CD8-positive, alpha-beta memory T cell (primary cell): ENCODE measurements around the gene MICU1. TPM values are rescaled to one million over a fixed set of nuclear protein-coding genes. Genes with fewer than 3 reads are reported as not detected.
A peak's percentile ranks its signal among the peaks of the same experiment; 100 is the strongest.

Source experiments
- CTCF ChIA-PET: fragments of 350-600 bp; sonication (Branson Sonifier 250); formaldehyde crosslinking; loops from one replicate; lab custom pipeline; 2021; ENCODE audit warnings: antibody characterized with exemption; lab: Charles Lee
- POLR2A ChIA-PET: fragments of 350-600 bp; sonication (Branson Sonifier 250); formaldehyde crosslinking; loops from one replicate; lab custom pipeline; 2021; ENCODE audit warnings: antibody characterized with exemption; lab: Charles Lee
- DNase-seq, 5 donors: peaks; one replicate each; pipeline versions ENCODE4 v3.0.0 to v3.0.0-alpha.2; 2020 to 2022; ENCODE audit warnings: mixed read lengths in 1 of 5
- H3K27ac ChIP-seq: one replicate; pipeline ENCODE4 v1.7.0; 2013; ENCODE audit warnings: low read depth, mild to moderate bottlenecking, low read length, moderate library complexity
- H3K27me3 ChIP-seq: 2 replicates; pipeline ENCODE4 v1.7.0; 2013; ENCODE audit warnings: low read length, mild to moderate bottlenecking; ENCODE audit not compliant: insufficient read depth, poor library complexity, severe bottlenecking
- H3K36me3 ChIP-seq: 2 replicates; pipeline ENCODE4 v1.7.0; 2013; ENCODE audit warnings: mild to moderate bottlenecking, low read length, moderate library complexity; ENCODE audit not compliant: insufficient read depth
- H3K4me1 ChIP-seq: 2 replicates; pipeline ENCODE4 v1.7.0; 2013; ENCODE audit warnings: mild to moderate bottlenecking, low read length, moderate library complexity; ENCODE audit not compliant: insufficient read depth
- H3K4me3 ChIP-seq: 2 replicates; pipeline ENCODE4 v1.7.0; 2013; ENCODE audit warnings: mild to moderate bottlenecking, low read length
- H3K9me3 ChIP-seq: 2 replicates; pipeline ENCODE4 v1.7.0; 2013; ENCODE audit warnings: mild to moderate bottlenecking, low read length
- H3K27ac Mint-ChIP-seq, 8 donors: one replicate each; pipeline ENCODE4 v1.8.0; 2020 to 2021; ENCODE audit warnings: mixed read lengths in 8 of 8, mild to moderate bottlenecking in 6 of 8, inconsistent platforms in 3 of 8, moderate library complexity in 3 of 8
- H3K27me3 Mint-ChIP-seq, 2 donors: one replicate each; pipeline ENCODE4 v1.8.0; 2020 to 2021; ENCODE audit warnings: mixed read lengths in 2 of 2, mild to moderate bottlenecking in 1 of 2, moderate library complexity in 1 of 2
- H3K36me3 Mint-ChIP-seq, 3 donors: one replicate each; pipeline ENCODE4 v1.8.0; 2020 to 2021; ENCODE audit warnings: mixed read lengths in 3 of 3, inconsistent platforms in 1 of 3, mild to moderate bottlenecking in 1 of 3
- H3K4me1 Mint-ChIP-seq, 3 donors: one replicate each; pipeline ENCODE4 v1.8.0; 2020 to 2021; ENCODE audit warnings: mixed read lengths in 3 of 3, inconsistent platforms in 1 of 3, mild to moderate bottlenecking in 1 of 3
- H3K4me3 Mint-ChIP-seq, 7 donors: one replicate each; pipeline ENCODE4 v1.8.0; 2020 to 2021; ENCODE audit warnings: mixed read lengths in 7 of 7, mild to moderate bottlenecking in 6 of 7, moderate library complexity in 4 of 7, inconsistent platforms in 2 of 7
- H3K9me3 Mint-ChIP-seq, 5 donors: one replicate each; pipeline ENCODE4 v1.8.0; 2020 to 2022; ENCODE audit warnings: mixed read lengths in 5 of 5, mild to moderate bottlenecking in 3 of 5, moderate library complexity in 2 of 5, inconsistent platforms in 1 of 5
- polyA plus RNA-seq: library from polyadenylated mRNA; unstranded; fragments of 300-500 nt; fragmentation: Illumina TruSeq; gene quantifications from one replicate; pipeline ENCODE4 v1.2.3, GENCODE V29; 2021
- total RNA-seq, 2 experiments: library from RNA; stranded (reverse); gene quantifications; one replicate each; pipeline ENCODE4 v1.2.3, GENCODE V29; 2021

MICU1 gene
- total and polyA plus RNA-seq, 3 experiments from 2014 or later, result 25.3 to 27.9 (median 26.9) TPM

GRCh38 chr10:72333112-72334015 lies 292.5 kb downstream of the MICU1 start:
- peak overlapping the region; percentile 15 to 78 (median 66) for H3K4me3 Mint-ChIP-seq
- Histone ChIP-seq H3K27me3 (no peaks in the 10 kb centered on the region), H3K27ac (no peak overlapping the region), H3K9me3 (no peaks in the 10 kb centered on the region), H3K36me3 (peaks cover 9% of the 10 kb centered on the region), H3K4me3 (no peak overlapping the region), H3K4me1 (peaks cover 87% of the 10 kb centered on the region)
- peak overlapping the region; percentile 71 to 98 (median 94) for H3K27ac Mint-ChIP-seq
- peaks cover 73 to 93% (median 84%) of the 10 kb centered on the region in 3 donors for H3K4me1 Mint-ChIP-seq
- peaks cover 0 to 1% of the 10 kb centered on the region in 2 donors for H3K27me3 Mint-ChIP-seq
- CTCF ChIA-PET, result interaction anchor here (0.6 to 8.3 kb wide), 11 partner anchors 8 to 285 kb away, joined by 3 to 88 read pairs (median 9); partner anchors contain the start of gene DDIT4
- H3K9me3 Mint-ChIP-seq, result no peaks in the 10 kb centered on the region
- no peak for DNase-seq
- peaks cover 0 to 16% (median 4%) of the 10 kb centered on the region in 3 donors for H3K36me3 Mint-ChIP-seq
- POLR2A ChIA-PET, result interaction anchor here (0.8 to 2.6 kb wide), 4 partner anchors 14 to 87 kb away, joined by 3 to 13 read pairs (median 6); no protein-coding TSS in a partner anchor

- Mint-ChIP-seq H3K4me1 (peaks cover 77 to 98% (median 92%) of the 10 kb centered on the region in 3 donors), H3K4me3 (peak overlapping the region; percentile 5 to 89 (median 68))
Observed at GRCh38 chr10:72332423-72333111, 293.3 kb downstream of the MICU1 start.

GRCh38 chr10:72331575-72332422 lies 294.1 kb downstream of the MICU1 start:
- CTCF ChIA-PET, result interaction anchor here (1.0 to 8.3 kb wide), 17 partner anchors 8 to 435 kb away, joined by 3 to 66 read pairs (median 5); partner anchors contain the start of gene DDIT4
- Histone ChIP-seq H3K27me3 (no peaks in the 10 kb centered on the region), H3K4me1 (peaks cover 97% of the 10 kb centered on the region), H3K27ac (peak overlapping the region; percentile 3), H3K4me3 (peak overlapping the region; percentile 39), H3K9me3 (no peaks in the 10 kb centered on the region), H3K36me3 (no peaks in the 10 kb centered on the region)
- peak; percentile 86 to 98 (median 95) for DNase-seq
- peaks cover 0 to 2% (median 0%) of the 10 kb centered on the region in 3 donors for H3K36me3 Mint-ChIP-seq
- H3K4me1 Mint-ChIP-seq, result peaks cover 74 to 94% (median 89%) of the 10 kb centered on the region in 3 donors
- POLR2A ChIA-PET, result interaction anchor here (0.6 to 2.1 kb wide), 15 partner anchors 8 to 256 kb away, joined by 3 to 10 read pairs (median 3); partner anchors contain the start of genes ANAPC16, ASCC1, DNAJB12 and SPOCK2
- H3K27ac Mint-ChIP-seq, result peak overlapping the region; percentile 87 to 98 (median 96)
- H3K4me3 Mint-ChIP-seq, result peak overlapping the region; percentile 55 to 89 (median 79)
- peaks cover 0 to 1% of the 10 kb centered on the region in 2 donors for H3K27me3 Mint-ChIP-seq
- H3K9me3 Mint-ChIP-seq, result no peaks in the 10 kb centered on the region

More at GRCh38 chr10:72332423-72333111, 293.3 kb downstream of the MICU1 start:
- Mint-ChIP-seq H3K36me3 (peaks cover 0 to 8% (median 0%) of the 10 kb centered on the region in 3 donors), H3K9me3 (no peaks in the 10 kb centered on the region), H3K27ac (peak overlapping the region; percentile 58 to 98 (median 94)), H3K27me3 (peaks cover 0 to 1% of the 10 kb centered on the region in 2 donors)
- H3K36me3 ChIP-seq, result peaks cover 2% of the 10 kb centered on the region
- DNase-seq, result no peak
- no peaks in the 10 kb centered on the region for H3K9me3 ChIP-seq
- no peaks in the 10 kb centered on the region for H3K27me3 ChIP-seq
- CTCF ChIA-PET, result interaction anchor here (1.0 to 8.3 kb wide), 14 partner anchors 7 to 436 kb away, joined by 3 to 66 read pairs (median 6); partner anchors contain the start of gene DDIT4
- no peak overlapping the region for H3K4me3 ChIP-seq
- peaks cover 95% of the 10 kb centered on the region for H3K4me1 ChIP-seq
- POLR2A ChIA-PET, result interaction anchor here (0.6 to 2.1 kb wide), 10 partner anchors 7 to 257 kb away, joined by 3 to 10 read pairs (median 4); partner anchors contain the start of genes ANAPC16, ASCC1, DNAJB12 and SPOCK2
- H3K27ac ChIP-seq, result no peak overlapping the region

- H3K36me3 ChIP-seq, result no peaks in the 10 kb centered on the region
- H3K9me3 ChIP-seq, result no peaks in the 10 kb centered on the region
- POLR2A ChIA-PET, result no interaction called here
- Mint-ChIP-seq H3K36me3 (no peaks in the 10 kb centered on the region), H3K4me1 (peaks cover 63 to 83% (median 77%) of the 10 kb centered on the region in 3 donors), H3K27ac (peak overlapping the region in 7 of 8 donors; percentile 29 to 90 (median 76)), H3K9me3 (no peaks in the 10 kb centered on the region), H3K27me3 (peaks cover 0 to 1% of the 10 kb centered on the region in 2 donors), H3K4me3 (peak overlapping the region in 5 of 7 donors; percentile 23 to 78 (median 52))
- no peak overlapping the region for H3K4me3 ChIP-seq
- peaks cover 82% of the 10 kb centered on the region for H3K4me1 ChIP-seq
- H3K27ac ChIP-seq, result no peak overlapping the region
- no peaks in the 10 kb centered on the region for H3K27me3 ChIP-seq
- CTCF ChIA-PET, result interaction anchor here (1.0 to 8.3 kb wide), 5 partner anchors 29 to 281 kb away, joined by 3 to 66 read pairs (median 3); partner anchors contain the start of gene DDIT4
- no peak for DNase-seq
Observed at GRCh38 chr10:72330069-72330426, 295.8 kb downstream of the MICU1 start.

- no peak overlapping the region for H3K27ac ChIP-seq
- DNase-seq, result no peak
Observed at GRCh38 chr10:72329290-72330068, 296.4 kb downstream of the MICU1 start.

GRCh38 chr10:72328829-72329204 lies 297.1 kb downstream of the MICU1 start:
- Mint-ChIP-seq H3K4me3 (peak overlapping the region in 1 of 7 donors; percentile 44), H3K4me1 (peaks cover 61 to 79% (median 70%) of the 10 kb centered on the region in 3 donors)
- no peaks in the 10 kb centered on the region for H3K27me3 ChIP-seq

More at GRCh38 chr10:72329290-72330068, 296.4 kb downstream of the MICU1 start:
- Histone ChIP-seq H3K36me3 (no peaks in the 10 kb centered on the region), H3K4me1 (peaks cover 77% of the 10 kb centered on the region), H3K27me3 (no peaks in the 10 kb centered on the region), H3K4me3 (no peak overlapping the region), H3K9me3 (no peaks in the 10 kb centered on the region)
- H3K27ac Mint-ChIP-seq, result peak overlapping the region in 7 of 8 donors; percentile 29 to 90 (median 76)
- H3K4me1 Mint-ChIP-seq, result peaks cover 62 to 80% (median 72%) of the 10 kb centered on the region in 3 donors
- no peaks in the 10 kb centered on the region for H3K9me3 Mint-ChIP-seq
- no peaks in the 10 kb centered on the region for H3K36me3 Mint-ChIP-seq
- POLR2A ChIA-PET, result interaction anchor here (0.8 kb wide), 1 partner anchor 245 kb away, joined by 3 read pairs; no protein-coding TSS in a partner anchor
- peak overlapping the region in 5 of 7 donors; percentile 23 to 78 (median 52) for H3K4me3 Mint-ChIP-seq
- H3K27me3 Mint-ChIP-seq, result peaks cover 0 to 1% of the 10 kb centered on the region in 2 donors
- CTCF ChIA-PET, result interaction anchor here (1.0 to 8.3 kb wide), 6 partner anchors 9 to 280 kb away, joined by 3 to 66 read pairs (median 3); partner anchors contain the start of gene DDIT4

More at GRCh38 chr10:72328829-72329204, 297.1 kb downstream of the MICU1 start:
- Histone ChIP-seq H3K27ac (no peak overlapping the region), H3K36me3 (no peaks in the 10 kb centered on the region), H3K9me3 (no peaks in the 10 kb centered on the region), H3K4me1 (peaks cover 76% of the 10 kb centered on the region), H3K4me3 (no peak overlapping the region)
- Mint-ChIP-seq H3K9me3 (no peaks in the 10 kb centered on the region), H3K27me3 (peaks cover 0 to 1% of the 10 kb centered on the region in 2 donors), H3K27ac (peak overlapping the region in 3 of 8 donors; percentile 22 to 83 (median 29)), H3K36me3 (no peaks in the 10 kb centered on the region)
- ChIA-PET CTCF (interaction anchor here (0.8 to 8.3 kb wide), 9 partner anchors 9 to 279 kb away, joined by 3 to 66 read pairs (median 4); partner anchors contain the start of genes ASCC1 and DDIT4), POLR2A (interaction anchor here (0.8 kb wide), 1 partner anchor 244 kb away, joined by 3 read pairs; no protein-coding TSS in a partner anchor)
- no peak for DNase-seq
